ENCODE measurements around the gene MYEOV. TPM values are rescaled to one million over a fixed set of nuclear protein-coding genes. Genes with fewer than 3 reads are reported as not detected.

The MYEOV gene
- polyA plus RNA-seq, 3 donors, result 0.03 TPM; not detected in 2

DNA sequence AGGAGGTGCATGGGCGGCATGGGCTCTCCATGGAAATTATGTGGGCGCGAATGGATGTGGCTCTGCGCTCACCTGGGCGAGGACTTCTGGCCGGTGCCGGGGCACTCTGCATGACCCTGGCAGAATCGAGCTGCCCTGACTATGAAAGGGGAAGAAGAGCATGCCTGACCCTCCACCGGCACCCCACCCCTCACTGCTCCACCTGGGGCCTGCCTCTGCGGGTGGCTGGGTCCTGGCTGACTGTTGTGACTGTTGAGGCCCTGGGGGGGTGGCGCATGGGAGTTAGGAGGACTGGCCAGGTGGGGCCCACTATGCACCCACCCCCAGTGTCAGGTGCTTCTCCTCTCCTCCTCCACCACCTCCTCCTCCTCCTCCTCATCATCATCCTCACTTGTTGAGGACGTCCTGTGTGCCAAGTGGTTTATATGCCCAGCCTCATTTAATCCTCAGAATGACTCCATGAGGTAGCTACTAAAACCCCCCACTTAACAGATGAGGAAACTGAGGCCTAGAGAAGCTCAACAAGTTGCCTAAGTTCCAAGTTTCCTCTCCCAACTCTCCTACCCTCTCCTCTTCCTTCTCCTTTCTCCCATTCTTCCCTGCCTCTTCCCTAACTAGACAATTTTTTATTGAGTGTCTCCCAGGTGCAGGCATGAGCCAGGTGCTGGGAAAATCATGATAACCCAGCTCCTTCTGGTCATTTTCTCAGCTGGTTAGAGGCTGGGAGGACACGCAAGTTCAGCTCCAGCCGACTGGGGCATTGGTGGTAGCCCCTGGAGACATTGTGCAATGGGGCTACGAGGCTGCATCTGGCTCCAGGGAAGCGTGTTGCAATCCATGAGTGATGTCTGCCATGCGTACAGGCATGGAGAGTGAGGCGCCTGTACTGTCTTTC, 2.3 kb downstream of the MYEOV start:
- Histone ChIP-seq H3K4me1 (ENCODE audit: control insufficient read depth in 1 of 2, insufficient read depth in 2 of 2, low read length in 2 of 2) (peaks cover 56 to 64% of the 10 kb centered on the region in 2 donors), H3K9ac (ENCODE audit: insufficient read depth, low read length, poor library complexity, severe bottlenecking) (peak overlapping the region; percentile 68), H3K9me3 (replicated peaks in 1 of 2; ENCODE audit: control insufficient read depth in 1 of 2, insufficient read depth in 1 of 2, low read length in 2 of 2) (no peaks in the 10 kb centered on the region), H3K27ac (ENCODE audit: low read depth in 1 of 2, low read length in 2 of 2) (peak overlapping the region; percentile 82 to 91), H3K4me3 (replicated peaks in 1 of 3; ENCODE audit: low read depth in 2 of 3, low read length in 3 of 3) (peak overlapping the region in 2 of 3 experiments; percentile 22 to 61), H4K20me1 (ENCODE audit: insufficient read depth, low read length) (peaks cover 17% of the 10 kb centered on the region), H3K27me3 (ENCODE audit: control insufficient read depth in 2 of 2, insufficient read depth in 2 of 2, low read length in 2 of 2) (peaks cover 0 to 20% of the 10 kb centered on the region in 2 donors), H3K4me2 (replicated peaks; ENCODE audit: extremely low read depth, low read length, poor library complexity, severe bottlenecking) (peak overlapping the region; percentile 73), H3K36me3 (replicated peaks in 1 of 2; ENCODE audit: control insufficient read depth in 1 of 2, insufficient read depth in 2 of 2, low read length in 2 of 2) (no peaks in the 10 kb centered on the region), H3K79me2 (ENCODE audit: insufficient read depth, low read length) (no peaks in the 10 kb centered on the region), H2AFZ (ENCODE audit: insufficient read depth, low read depth, low read length, poor library complexity, severe bottlenecking) (no peak overlapping the region)
- DNase-seq, result peak; percentile 90 to 96 (median 92)
- Mint-ChIP-seq H3K36me3 (peaks cover 0 to 8% of the 10 kb centered on the region in 2 donors), H3K4me1 (peaks cover 71% of the 10 kb centered on the region), H3K9me3 (peaks cover 0 to 10% (median 2%) of the 10 kb centered on the region in 7 donors), H3K27me3 (ENCODE audit: low read depth in 3 of 3) (peaks cover 25 to 47% (median 35%) of the 10 kb centered on the region in 3 donors), H3K4me3 (peak overlapping the region; percentile 76 to 89), H3K27ac (peak overlapping the region; percentile 94 to 100 (median 99))
- 51% methylated on average over 14 of the region's 18 CpGs for WGBS (ENCODE audit: insufficient coverage)
- intact Hi-C loops (cut with micrococcal nuclease), result loop anchor here (2.0 to 10.0 kb wide), 6 partner anchors 149 to 906 kb away; partner anchors contain the start of genes LTO1 (in 2 of the 2), FADD (in 1 of the 2) and TPCN2 (in 1 of the 2)
- TF ChIP-seq CTCF (IDR thresholded peaks at IDR 0.05), result no peak
